Superior temporal gyrus (tissue), 1 donor: Measurements from ENCODE around the gene SCAPER.

ENCODE experiments used
- DNase-seq: peaks from one replicate; pipeline ENCODE4 v3.0.0-alpha.2; 2016; ENCODE audit errors: extremely low spot score

SCAPER gene

DNA sequence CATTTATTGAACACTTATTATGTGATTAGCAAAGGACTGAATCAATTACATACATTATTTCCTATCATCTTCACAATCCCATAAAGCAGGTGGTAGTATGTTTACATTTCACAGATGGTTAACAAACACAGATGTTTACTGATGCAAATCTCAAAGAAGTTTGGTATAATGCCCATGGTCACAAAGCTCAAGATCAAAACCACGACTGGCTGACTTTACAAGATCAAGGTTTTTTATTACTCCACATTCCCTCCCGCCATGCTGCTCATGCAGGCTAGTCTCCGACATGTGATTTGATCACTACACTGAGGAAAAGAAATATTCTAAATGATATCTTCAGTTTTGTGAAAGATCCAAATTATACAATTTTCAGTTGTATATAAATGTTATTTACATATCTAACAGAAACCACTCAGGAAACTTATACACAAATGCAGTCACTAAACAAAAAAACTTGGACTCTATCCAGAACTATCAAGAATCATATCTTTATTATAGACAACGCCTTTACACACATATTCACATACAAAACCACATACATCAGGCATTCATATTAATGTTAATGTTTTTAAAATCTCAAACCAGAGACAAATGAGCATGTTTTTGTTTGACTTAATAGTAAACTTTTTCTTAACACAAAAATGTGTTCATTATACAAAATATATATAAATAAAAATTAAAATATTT is 235.5 kb downstream of the SCAPER start:
- no peak for DNase-seq

DNA sequence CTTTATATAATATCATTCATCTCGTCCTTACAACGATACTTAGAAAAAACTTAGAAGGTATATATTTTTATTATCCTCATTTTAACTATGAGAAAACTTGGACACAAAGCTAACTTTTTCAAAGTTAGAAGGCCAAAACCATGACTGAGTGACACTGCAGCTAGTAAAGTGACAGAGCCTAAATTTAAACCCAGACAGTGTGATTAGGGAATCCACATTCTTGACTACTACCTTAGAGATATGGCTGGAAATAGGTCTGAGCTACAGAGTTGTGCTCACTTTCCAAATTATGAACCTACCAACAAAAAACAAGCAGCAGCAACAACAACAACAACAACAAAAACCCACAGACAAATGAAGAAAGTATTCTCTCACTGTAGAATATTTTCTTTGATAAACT is 236.2 kb downstream of the SCAPER start:
- no peak for DNase-seq

DNA sequence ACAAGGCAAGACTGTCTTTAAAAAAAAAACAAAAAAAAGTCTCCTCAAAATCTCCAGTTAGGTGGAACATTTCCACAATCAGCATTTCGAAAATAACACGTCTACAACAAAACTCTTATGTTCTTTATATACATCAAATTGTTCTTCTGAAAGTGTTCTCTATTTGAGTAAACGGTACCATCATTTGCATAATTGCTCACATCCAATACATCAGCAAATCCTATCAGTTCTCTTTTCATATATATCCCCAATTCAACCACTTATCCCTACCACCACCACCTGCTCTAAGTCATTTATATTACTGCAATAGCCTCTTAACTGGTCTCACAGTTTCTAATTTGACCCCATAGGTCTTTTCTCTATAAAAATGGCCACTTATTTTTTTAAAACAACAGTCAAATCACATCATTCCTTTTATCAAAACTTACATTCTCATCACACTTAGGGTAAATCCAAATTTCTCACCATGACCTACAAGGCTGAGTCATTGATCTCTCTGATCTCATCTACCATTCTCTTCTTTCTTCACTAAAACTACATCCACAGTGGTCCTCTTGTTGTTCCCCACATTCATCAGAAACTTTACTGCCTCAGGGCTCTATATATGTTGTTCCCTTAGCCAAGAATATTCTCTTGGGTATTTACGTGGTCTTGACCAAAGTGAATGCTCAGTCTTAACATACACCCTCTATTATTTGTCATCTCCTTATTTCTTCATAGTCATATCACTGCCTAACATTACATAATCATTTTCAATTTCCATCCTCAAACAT is 237.0 kb downstream of the SCAPER start:
- DNase-seq = no peak

DNA sequence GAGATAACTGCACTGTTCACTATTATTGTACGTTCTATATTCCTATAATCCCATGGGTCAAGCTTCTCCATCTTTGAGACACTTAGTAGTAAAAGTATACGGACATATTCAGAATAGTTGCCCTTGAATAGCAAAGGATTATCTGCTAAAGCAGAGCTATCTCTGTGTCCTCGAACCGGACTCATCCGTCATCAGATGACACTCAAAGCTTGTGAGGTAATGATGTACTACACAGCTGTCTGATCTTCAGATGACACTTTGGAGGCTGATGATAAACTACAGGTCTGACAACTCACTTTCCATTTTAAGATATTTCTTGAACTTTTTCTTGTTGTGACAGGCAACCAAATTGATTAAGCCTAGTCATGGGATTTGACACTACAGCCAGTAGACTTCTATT is 240.2 kb downstream of the SCAPER start:
- DNase-seq = no peak

DNA sequence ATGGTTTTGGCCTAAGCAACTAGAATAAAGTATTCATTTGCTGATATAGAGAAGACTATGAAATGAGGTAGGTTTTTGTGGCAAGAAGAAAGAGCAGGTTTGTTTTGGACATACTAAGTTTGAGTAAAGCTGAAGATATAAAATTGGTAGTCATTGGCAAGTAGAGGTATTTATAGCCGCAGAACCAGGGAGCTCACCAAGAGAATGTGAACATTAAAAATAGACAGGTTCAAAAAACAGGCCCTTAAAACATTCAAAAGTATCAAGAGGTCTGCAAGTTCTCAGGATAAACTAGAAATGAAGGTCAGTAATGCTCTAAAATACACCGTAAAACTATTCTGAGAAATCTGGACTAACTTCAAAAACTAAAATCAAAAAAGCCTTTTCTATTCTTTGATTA is 240.7 kb downstream of the SCAPER start:
- no peak for DNase-seq

DNA sequence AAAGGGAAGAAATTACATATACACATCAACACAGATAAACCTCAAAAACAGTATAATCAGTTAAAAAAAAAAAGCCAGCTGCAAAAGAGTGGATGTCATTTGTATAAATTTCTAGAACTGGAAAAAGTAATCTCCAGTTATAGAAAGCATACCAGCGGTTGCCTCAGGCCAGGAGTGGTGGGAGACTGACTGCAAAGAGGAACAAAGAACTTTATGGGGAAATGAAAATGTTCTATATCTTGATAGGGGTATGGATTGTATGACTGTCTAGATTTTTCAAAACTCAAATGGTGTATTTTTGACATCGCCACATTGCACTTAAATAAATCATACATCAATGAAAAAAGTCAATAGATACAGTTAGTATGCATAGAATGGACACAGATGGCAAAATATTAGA is 241.6 kb downstream of the SCAPER start:
- DNase-seq = no peak

DNA sequence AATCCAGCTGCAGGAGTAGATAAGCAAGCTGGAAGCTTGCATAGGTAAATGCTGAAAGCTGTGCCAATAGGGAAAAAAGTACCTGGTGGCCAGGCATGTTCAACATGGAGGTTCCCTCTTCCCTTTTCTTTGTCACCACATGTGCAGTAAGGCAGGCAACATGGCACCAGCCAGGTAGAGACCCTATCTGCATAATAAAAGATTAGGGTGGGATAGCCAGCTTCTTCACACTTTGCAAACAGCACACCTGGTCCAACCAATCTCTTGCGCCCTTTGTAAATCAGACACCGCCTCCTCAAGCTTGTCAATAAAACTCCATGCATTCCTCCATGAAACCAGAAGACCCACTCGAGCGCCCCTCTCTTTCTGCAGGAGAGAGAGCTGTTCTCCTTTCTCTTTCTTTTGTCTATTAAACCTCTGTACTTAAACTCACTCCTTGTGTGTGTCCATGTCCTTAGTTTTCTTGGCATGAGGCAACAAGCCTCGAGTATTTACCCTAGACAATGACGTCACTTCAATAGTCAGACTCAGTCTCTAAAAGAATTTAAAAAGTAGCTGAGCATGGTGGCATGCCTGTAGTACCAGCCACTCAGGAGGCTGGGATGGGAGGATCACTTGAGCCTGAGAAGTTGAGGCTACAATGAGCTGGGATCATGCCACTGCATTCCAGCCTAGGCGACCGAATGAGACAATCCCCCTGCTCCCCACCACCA is 256.3 kb downstream of the SCAPER start:
- no peak for DNase-seq

DNA sequence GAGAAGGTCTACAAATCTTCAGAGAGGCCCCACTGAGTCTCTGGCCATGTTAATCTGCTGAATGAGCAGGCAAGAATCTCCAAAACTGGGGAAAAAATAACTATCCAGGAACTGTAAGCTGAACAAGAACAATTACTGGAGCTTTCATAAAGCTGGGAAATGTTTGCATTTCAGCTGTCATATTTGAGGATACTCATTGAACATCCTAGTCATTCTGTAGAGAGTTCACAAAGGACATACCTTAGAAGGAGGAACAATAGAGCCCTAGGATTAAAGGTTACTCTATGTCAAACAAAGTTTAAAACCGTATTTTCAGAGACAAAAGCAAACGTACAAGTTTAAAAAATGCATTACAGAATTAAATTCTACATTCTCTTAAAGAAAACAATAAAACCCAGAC is 257.5 kb downstream of the SCAPER start:
- DNase-seq = no peak

DNA sequence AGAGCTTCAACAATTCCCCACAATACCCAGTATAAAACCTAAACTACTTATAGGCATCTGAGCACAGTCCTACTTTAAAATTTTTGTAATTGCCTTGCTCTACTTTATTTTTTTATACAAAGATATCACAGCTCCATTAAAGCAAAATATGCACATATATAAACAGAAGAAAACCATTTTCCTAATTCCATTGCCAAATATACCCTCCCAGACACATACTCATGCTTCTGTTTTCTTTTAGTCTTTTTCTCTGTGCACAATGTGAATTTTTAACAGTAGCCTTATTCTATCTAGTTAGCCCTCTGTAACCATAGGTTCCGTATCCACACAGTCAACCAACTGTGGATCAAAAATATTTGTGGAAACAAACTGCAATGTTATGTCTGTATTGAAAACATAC is 260.5 kb downstream of the SCAPER start:
- no peak for DNase-seq

DNA sequence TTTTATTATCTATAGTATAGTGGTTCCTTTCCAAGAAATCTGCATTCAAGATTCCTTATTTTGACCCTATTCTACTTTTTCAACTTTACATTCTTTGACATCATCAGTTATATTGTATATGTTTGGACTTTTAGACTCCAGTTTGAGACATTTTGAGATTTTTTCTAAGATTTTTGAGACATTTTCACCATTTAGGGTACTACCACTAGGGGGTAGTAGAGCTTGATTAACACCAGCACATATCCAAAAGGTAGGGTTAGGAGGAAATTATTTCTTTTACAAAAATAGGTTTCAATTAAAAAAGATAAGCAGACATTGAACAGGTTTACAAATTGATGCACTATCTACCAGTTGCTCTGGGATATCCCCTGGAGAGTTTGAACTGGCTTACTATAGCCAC is 262.5 kb downstream of the SCAPER start:
- DNase-seq = no peak

DNA sequence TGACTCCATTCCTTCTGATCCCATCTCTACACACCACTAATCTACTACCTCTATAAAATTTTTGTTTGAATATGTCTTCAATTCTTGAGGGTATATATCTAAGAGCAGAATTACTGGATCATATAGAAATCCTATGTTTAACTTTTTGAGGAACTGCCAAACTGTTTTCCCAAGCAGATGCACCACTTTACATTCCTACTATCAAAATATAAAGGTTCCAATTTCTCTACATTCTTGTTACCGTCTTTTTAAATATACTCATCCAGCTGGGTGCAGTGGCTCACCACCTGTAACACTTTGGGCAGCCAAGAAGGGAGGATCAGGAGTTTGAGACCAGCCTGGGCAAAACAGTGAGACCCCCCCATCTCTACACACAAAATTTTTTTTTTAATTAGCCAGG is 268.0 kb downstream of the SCAPER start:
- no peak for DNase-seq

DNA sequence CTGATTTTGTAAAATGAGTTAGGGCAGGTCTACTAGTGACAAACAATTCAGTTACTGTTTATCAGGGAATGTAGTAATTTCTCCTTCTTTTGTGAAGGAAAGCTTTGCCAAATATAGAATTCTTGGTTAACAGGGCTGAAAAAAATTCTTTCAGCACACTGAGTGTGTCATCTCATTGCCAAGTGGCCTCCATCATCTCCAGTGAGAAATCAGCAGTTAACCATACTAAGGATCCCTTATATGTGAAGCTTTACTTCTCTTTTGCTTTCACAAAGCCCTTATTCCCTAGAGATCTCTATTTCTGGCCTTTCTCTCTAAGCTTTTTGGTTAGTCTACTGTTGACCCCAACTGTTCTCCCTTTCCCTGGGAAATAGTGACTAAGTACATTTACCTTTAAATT is 269.1 kb downstream of the SCAPER start:
- no peak for DNase-seq

DNA sequence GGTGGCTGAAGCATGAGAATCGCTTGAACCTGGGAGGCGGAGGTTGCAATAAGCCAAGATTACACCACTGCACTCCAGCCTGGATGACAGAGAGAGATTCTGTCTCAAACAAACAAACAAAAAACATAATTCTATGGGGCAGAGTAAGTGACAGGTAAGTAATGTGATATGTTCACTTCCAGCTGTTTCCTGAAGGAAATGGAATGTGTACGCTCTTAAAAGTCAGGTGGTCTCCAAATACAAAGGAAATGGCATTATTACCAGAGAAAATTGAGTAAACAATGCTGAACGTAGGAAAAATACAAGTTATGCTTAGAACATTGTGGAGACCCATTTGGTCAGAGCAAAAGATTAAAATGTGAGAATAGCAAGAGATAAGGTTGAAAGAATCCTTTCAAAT is 278.5 kb downstream of the SCAPER start:
- no peak for DNase-seq

DNA sequence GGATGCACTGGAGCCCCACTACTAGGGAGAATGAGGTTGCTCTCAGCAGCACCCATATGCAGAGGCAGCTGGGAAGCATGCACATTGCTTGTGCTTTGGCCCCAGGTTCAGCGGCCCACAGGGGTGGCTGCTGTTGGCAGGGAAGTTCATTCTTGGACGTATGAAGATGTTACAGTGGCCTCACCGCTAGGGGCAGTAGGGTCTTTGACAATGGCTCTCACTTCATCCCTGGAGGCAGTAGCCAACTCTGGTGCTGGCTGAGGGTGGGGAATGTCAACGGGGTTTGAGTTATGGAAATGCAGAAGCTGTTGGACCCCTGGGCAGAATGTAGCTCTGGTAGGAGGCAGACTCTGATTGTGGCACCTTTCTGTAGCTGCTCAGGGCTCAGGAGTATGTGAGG is 279.9 kb downstream of the SCAPER start:
- no peak for DNase-seq

DNA sequence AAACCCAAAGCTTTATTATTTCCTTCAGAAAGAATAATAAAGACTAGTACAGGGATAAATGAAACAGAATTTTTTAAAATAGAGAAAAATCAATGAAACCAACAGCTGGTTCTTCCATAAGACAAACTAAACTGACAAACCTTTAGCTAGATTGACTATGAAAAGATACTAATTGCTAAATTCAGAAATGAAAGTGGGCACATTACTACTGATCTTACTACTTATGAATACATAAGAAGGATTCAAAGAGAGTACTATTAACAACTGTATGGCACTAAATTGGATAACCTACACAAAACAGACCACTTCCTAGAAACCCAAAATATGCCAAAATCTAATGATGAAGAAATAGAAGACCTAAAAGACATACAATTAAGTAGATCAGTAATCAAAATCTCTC is 290.4 kb downstream of the SCAPER start:
- no peak for DNase-seq

DNA sequence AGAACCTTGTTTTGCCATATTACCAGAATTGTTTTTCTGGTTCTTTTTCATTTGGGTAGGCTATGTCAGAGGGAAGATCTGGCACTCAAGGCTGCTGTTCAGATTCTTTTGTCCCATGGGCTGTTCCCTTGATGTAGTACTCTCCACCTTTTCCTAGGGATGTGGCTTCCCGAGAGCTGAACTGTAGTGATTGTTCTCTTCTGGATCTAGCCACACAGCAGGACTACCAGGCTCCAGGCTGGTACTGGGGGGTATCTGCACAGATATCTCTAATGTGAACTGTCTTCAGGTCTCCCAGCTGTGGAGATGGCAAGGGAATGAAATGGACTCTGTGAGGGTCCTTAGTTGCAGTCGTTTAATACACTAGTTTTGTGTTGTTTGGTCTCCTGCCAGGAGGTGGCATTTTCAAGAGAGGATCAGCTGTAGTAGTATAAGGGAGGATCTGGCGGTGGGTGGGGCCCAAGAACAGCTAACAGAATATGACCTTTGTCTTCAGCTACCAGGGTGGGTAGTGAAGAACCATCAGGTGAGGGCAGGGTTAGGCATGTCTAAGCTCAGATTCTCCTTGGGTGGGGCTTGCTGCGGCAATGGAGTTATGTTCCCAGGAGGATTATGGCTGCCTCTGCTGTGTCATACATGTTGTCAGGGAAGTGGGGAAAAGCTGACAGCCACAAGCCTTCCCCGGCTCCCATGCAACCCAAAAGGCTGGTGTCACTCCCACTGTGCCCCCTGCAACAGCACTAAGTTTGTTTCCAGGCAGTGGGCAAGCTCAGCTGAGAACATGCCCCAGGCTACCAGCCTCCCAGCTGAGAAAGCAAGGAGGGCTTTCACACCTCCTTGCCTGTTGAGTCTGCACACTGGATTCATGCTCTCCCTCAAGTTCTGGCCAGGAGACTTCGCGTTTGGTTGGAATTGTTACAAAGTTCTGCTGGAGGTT is 316.1 kb downstream of the SCAPER start:
- no peak for DNase-seq

DNA sequence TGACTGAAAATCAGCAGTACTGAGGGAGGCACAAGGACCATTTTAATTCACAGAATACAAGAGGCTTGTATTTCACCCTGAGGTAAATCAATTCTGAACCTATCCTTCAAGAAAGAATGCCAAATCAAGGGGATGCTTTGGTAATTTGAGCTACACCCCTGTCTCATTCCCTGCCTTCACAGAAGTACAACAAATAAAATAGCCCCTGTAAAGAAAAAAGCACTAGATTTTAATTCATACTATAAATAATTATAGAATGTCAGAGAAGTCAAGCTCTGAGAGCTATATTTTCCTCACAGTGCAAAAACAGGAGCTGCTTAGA is 319.6 kb downstream of the SCAPER start:
- no peak for DNase-seq

DNA sequence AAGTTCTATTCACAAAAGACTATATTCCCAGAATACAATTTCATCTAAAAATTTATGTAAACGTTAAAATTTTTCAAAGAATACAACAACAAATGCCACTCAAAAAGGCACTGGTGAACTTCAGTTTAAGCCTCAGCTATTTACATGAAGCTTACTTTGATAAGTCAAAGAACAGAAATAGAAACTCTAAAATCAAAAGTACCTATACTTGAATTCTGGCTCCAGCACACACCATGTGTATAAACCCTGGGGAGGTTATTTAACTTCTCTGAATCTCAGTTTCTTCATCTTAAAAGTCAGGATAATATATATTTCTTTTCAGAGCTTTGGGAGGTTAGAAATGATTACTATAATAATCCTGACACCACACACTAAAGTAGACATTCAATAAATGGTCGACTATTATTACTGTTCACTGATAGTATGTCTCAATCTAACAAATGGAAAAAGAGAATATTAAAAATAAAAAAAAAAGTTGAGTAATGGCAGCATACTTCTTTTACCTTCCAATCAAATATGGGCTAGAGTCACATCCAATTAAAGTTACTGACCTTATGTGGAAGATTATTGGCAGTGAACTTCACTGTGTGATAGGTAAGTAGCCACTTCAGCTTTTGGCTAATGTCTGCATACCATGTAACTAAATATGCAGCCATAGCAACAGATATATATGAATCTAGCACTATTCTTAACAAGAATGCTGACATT is 320.1 kb downstream of the SCAPER start:
- DNase-seq = no peak

DNA sequence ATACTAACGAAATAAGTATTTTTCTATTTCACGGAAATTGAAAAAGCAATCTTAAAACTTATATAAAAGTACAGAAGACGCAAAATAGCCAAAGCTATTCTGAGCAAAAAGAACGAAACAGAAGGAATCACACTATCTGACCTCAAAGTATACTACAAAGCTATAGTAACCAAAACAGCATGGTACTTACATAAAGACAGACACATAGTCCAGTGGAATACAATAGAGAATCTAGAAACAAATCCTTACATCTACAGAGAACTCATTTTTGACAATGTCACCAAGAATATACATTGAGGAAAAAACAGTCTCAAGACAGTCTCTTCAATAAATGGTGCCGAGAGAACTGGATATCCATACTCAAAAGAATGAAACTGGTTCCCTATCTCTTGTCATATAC is 322.6 kb downstream of the SCAPER start:
- DNase-seq = no peak

DNA sequence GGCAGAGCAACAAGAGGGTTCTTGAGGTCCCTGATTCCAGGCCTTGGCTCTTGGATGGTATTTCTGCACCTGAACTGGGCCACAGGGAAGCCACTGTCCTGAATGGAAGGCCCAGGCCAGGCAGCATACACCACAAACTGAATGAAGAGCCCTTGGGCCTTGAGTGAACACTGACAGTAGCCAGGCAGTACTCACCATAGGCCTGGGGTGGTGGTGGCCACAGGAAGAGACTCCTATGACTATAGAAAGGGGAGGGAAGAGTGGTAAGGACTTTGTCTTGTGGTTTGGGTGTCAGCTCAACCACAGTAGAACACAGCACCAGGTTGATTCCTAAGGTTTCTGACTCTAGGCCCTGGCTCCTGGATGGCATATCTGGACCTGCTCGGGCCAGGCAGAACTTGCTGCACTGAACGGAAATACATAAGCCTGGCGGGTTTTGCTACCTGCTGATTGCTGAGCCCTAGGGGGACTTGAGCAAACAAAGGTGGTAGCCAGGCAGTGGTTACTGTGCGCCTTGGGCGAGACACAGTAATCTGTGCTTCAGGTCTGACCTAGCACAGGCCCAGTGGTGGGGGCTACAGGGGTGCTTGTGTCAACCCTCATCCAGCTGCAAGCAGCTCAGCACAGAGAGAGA is 327.1 kb downstream of the SCAPER start:
- DNase-seq = no peak
